WTC11 (cell line): ENCODE measurements around the gene CUL9. TPM values are rescaled to one million over a fixed set of nuclear protein-coding genes. Genes with fewer than 3 reads are reported as not detected.

Source experiments
- ATAC-seq: fragments of 200-7000 bp; cut with Tn5 transposase; 2 replicates; pipeline ENCODE4 v1.10.0; 2021; ENCODE audit warnings: mild to moderate bottlenecking, moderate library complexity
- CTCF ChIA-PET: fragments of 300-600 bp; sonication (Branson Sonifier 250); formaldehyde crosslinking; loops from one replicate; lab custom pipeline; 2021; ENCODE audit warnings: antibody characterized with exemption; lab: Charles Lee
- POLR2A ChIA-PET: fragments of 350-600 bp; sonication (Branson Sonifier 250); formaldehyde crosslinking; loops from one replicate; lab custom pipeline; 2021; ENCODE audit warnings: antibody characterized with exemption; lab: Charles Lee
- DNase-seq: peaks from one replicate; pipeline ENCODE4 v3.0.0; 2021; ENCODE audit warnings: low spot score
- H3K27ac Mint-ChIP-seq: 2 replicates; pipeline ENCODE4 v1.8.0; 2021; ENCODE audit warnings: mixed read lengths
- H3K27me3 Mint-ChIP-seq: 2 replicates; pipeline ENCODE4 v1.8.0; 2021; ENCODE audit warnings: low read depth, mild to moderate bottlenecking, moderate library complexity, mixed read lengths
- H3K36me3 Mint-ChIP-seq: 2 replicates; pipeline ENCODE4 v1.8.0; 2021; ENCODE audit warnings: mixed read lengths
- H3K4me1 Mint-ChIP-seq: 2 replicates; pipeline ENCODE4 v1.8.0; 2022; ENCODE audit warnings: mixed read lengths
- H3K4me3 Mint-ChIP-seq: 2 replicates; pipeline ENCODE4 v1.8.0; 2021; ENCODE audit warnings: mild to moderate bottlenecking, moderate library complexity, mixed read lengths
- H3K9me3 Mint-ChIP-seq: 2 replicates; pipeline ENCODE4 v1.8.0; 2021; ENCODE audit warnings: mixed read lengths
- ATF1 ChIP-seq: sonication (generic); formaldehyde crosslinking; IDR thresholded peaks from 2 replicates; pipeline ENCODE4 v1.8.1; 2023; ENCODE audit warnings: mild to moderate bottlenecking, moderate library complexity, missing genetic modification reagents
- ATF6 ChIP-seq: sonication (generic); formaldehyde crosslinking; IDR thresholded peaks from 2 replicates; pipeline ENCODE4 v1.8.1; 2023; ENCODE audit warnings: mild to moderate bottlenecking, missing genetic modification reagents
- ELF4 ChIP-seq: sonication (generic); formaldehyde crosslinking; IDR thresholded peaks from 2 replicates; pipeline ENCODE4 v1.8.1; 2022; ENCODE audit warnings: low read depth, mild to moderate bottlenecking, moderate library complexity, missing genetic modification reagents
- IRF2 ChIP-seq: sonication (generic); formaldehyde crosslinking; IDR thresholded peaks from 2 replicates; pipeline ENCODE4 v1.8.0; 2022; ENCODE audit warnings: low read depth, missing genetic modification reagents, borderline replicate concordance
- JAZF1 ChIP-seq: fragments of 250-450 bp; sonication (Bioruptor Pico); IDR thresholded peaks from 2 replicates; pipeline ENCODE4 v1.9.0; 2021; ENCODE audit warnings: moderate library complexity, mild to moderate bottlenecking, inconsistent platforms
- SP1 ChIP-seq: sonication (generic); formaldehyde crosslinking; conservative IDR thresholded peaks from 2 replicates; pipeline ENCODE4 v1.8.1; 2022; ENCODE audit warnings: missing genetic modification reagents
- STAT6 ChIP-seq: sonication (generic); formaldehyde crosslinking; conservative IDR thresholded peaks from 2 replicates; pipeline ENCODE4 v1.8.1; 2023; ENCODE audit warnings: mild to moderate bottlenecking, low read depth, missing genetic modification reagents, moderate library complexity
- ZBTB43 ChIP-seq: sonication (generic); formaldehyde crosslinking; IDR thresholded peaks from 2 replicates; pipeline ENCODE4 v1.8.1; 2023; ENCODE audit warnings: mild to moderate bottlenecking, missing genetic modification reagents
- ZMAT4 ChIP-seq: fragments of 250-450 bp; sonication (Bioruptor Pico); IDR thresholded peaks from 2 replicates; pipeline ENCODE4 v1.9.0; 2021; ENCODE audit warnings: mild to moderate bottlenecking
- ZNF219 ChIP-seq: sonication (generic); formaldehyde crosslinking; IDR thresholded peaks from 2 replicates; pipeline ENCODE4 v1.8.0; 2023; ENCODE audit warnings: missing genetic modification reagents, mild to moderate bottlenecking, borderline replicate concordance
- total RNA-seq: library from RNA; stranded (reverse); gene quantifications from 3 replicates; pipeline ENCODE4 v1.2.3, GENCODE V29; 2021
- TF ChIP-seq, protein P1 (sequence below): sonication (generic); formaldehyde crosslinking; IDR thresholded peaks from 2 replicates; pipeline ENCODE4 v1.8.0; 2022; ENCODE audit warnings: mild to moderate bottlenecking, missing genetic modification reagents
- TF ChIP-seq, protein P2 (sequence below): fragments of 250-450 bp; sonication (Bioruptor Pico); IDR thresholded peaks from 2 replicates; pipeline ENCODE4 v1.8.0; 2021; ENCODE audit warnings: mild to moderate bottlenecking
- TF ChIP-seq, protein P3 (sequence below): fragments of 250-450 bp; sonication (Bioruptor Pico); IDR thresholded peaks from 2 replicates; pipeline ENCODE4 v1.9.0; 2021; ENCODE audit warnings: moderate library complexity, mild to moderate bottlenecking, inconsistent platforms, borderline replicate concordance
- TF ChIP-seq, protein P4 (sequence below): fragments of 250-450 bp; sonication (Bioruptor Pico); IDR thresholded peaks from 2 replicates; pipeline ENCODE4 v1.9.0; 2021; ENCODE audit warnings: mild to moderate bottlenecking, borderline replicate concordance
- TF ChIP-seq, protein P5 (sequence below): sonication (generic); formaldehyde crosslinking; IDR thresholded peaks from 2 replicates; pipeline ENCODE4 v1.8.1; 2022; ENCODE audit warnings: mild to moderate bottlenecking, moderate library complexity, missing genetic modification reagents

Gene CUL9
- total RNA-seq, 1 experiment from 2014 or later = 15.2 TPM

DNA sequence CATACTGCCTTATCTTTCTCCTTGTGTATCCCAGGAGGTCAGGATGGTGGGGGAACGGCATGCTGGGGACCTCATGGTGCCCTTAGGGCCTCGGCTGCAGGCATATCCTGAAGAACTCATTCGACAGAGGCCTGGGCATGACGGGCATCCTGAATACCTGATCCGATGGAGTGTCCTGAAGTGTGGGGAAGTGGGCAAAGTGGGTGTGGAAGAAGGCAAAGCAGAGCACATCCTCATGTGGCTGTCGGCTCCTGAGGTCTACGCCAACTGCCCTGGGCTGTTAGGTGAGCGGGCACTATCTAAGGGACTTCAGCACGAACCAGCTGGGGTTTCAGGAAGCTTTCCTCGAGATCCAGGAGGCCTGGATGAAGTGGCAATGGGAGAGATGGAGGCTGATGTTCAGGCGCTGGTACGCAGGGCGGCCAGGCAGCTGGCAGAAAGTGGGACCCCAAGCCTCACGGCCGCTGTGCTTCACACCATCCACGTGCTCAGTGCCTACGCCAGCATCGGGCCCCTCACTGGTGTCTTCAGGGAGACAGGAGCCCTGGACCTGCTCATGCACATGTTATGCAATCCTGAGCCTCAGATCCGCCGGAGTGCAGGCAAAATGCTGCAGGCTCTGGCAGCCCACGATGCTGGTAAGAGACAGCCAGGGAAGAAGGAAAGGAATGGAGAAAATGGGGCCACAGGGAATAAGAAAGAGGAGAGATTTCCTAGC is 2.4 kb downstream of the CUL9 start (continued):
- TF ChIP-seq ATF1 = no peak
- TF ChIP-seq, protein P1, sequence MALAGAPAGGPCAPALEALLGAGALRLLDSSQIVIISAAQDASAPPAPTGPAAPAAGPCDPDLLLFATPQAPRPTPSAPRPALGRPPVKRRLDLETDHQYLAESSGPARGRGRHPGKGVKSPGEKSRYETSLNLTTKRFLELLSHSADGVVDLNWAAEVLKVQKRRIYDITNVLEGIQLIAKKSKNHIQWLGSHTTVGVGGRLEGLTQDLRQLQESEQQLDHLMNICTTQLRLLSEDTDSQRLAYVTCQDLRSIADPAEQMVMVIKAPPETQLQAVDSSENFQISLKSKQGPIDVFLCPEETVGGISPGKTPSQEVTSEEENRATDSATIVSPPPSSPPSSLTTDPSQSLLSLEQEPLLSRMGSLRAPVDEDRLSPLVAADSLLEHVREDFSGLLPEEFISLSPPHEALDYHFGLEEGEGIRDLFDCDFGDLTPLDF (CRISPR knock-in tag) = no peak

- no peak overlapping the region for H3K27ac Mint-ChIP-seq
- ChIA-PET CTCF (no interaction called here), POLR2A (no interaction called here)
- no peaks in the 10 kb centered on the region; the same call in 1 of the 2 replicates for H3K36me3 Mint-ChIP-seq
- H3K9me3 Mint-ChIP-seq = no peaks in the 10 kb centered on the region
- ATAC-seq = no peak
- H3K4me3 Mint-ChIP-seq = no peak overlapping the region
- TF ChIP-seq SP1 = no peak
- TF ChIP-seq, protein P2, sequence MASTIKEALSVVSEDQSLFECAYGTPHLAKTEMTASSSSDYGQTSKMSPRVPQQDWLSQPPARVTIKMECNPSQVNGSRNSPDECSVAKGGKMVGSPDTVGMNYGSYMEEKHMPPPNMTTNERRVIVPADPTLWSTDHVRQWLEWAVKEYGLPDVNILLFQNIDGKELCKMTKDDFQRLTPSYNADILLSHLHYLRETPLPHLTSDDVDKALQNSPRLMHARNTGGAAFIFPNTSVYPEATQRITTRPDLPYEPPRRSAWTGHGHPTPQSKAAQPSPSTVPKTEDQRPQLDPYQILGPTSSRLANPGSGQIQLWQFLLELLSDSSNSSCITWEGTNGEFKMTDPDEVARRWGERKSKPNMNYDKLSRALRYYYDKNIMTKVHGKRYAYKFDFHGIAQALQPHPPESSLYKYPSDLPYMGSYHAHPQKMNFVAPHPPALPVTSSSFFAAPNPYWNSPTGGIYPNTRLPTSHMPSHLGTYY (CRISPR knock-in tag) = no peak
- no peak for TF ChIP-seq IRF2 (CRISPR knock-in tag)
- no peak for TF ChIP-seq ATF6
- TF ChIP-seq JAZF1 = no peak
- TF ChIP-seq STAT6 (CRISPR knock-in tag) = no peak
- TF ChIP-seq ZMAT4 (CRISPR knock-in tag) = no peak
- TF ChIP-seq, protein P3, sequence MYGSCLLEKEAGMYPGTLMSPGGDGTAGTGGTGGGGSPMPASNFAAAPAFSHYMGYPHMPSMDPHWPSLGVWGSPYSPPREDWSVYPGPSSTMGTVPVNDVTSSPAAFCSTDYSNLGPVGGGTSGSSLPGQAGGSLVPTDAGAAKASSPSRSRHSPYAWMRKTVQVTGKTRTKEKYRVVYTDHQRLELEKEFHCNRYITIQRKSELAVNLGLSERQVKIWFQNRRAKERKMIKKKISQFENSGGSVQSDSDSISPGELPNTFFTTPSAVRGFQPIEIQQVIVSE (CRISPR knock-in tag) = no peak
- no peak for TF ChIP-seq ELF4 (CRISPR knock-in tag)
- no peak for TF ChIP-seq ZBTB43 (CRISPR knock-in tag)
- no peak for TF ChIP-seq ZNF219 (CRISPR knock-in tag)
- TF ChIP-seq, protein P4, sequence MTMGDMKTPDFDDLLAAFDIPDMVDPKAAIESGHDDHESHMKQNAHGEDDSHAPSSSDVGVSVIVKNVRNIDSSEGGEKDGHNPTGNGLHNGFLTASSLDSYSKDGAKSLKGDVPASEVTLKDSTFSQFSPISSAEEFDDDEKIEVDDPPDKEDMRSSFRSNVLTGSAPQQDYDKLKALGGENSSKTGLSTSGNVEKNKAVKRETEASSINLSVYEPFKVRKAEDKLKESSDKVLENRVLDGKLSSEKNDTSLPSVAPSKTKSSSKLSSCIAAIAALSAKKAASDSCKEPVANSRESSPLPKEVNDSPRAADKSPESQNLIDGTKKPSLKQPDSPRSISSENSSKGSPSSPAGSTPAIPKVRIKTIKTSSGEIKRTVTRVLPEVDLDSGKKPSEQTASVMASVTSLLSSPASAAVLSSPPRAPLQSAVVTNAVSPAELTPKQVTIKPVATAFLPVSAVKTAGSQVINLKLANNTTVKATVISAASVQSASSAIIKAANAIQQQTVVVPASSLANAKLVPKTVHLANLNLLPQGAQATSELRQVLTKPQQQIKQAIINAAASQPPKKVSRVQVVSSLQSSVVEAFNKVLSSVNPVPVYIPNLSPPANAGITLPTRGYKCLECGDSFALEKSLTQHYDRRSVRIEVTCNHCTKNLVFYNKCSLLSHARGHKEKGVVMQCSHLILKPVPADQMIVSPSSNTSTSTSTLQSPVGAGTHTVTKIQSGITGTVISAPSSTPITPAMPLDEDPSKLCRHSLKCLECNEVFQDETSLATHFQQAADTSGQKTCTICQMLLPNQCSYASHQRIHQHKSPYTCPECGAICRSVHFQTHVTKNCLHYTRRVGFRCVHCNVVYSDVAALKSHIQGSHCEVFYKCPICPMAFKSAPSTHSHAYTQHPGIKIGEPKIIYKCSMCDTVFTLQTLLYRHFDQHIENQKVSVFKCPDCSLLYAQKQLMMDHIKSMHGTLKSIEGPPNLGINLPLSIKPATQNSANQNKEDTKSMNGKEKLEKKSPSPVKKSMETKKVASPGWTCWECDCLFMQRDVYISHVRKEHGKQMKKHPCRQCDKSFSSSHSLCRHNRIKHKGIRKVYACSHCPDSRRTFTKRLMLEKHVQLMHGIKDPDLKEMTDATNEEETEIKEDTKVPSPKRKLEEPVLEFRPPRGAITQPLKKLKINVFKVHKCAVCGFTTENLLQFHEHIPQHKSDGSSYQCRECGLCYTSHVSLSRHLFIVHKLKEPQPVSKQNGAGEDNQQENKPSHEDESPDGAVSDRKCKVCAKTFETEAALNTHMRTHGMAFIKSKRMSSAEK (CRISPR knock-in tag) = no peak
- TF ChIP-seq, protein P5, sequence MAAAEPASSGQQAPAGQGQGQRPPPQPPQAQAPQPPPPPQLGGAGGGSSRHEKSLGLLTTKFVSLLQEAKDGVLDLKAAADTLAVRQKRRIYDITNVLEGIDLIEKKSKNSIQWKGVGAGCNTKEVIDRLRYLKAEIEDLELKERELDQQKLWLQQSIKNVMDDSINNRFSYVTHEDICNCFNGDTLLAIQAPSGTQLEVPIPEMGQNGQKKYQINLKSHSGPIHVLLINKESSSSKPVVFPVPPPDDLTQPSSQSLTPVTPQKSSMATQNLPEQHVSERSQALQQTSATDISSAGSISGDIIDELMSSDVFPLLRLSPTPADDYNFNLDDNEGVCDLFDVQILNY = no peak
- TF ChIP-seq, all 79 proteins: peak for 0
- H3K4me1 Mint-ChIP-seq = peaks cover 20% of the 10 kb centered on the region
- H3K27me3 Mint-ChIP-seq = no peaks in the 10 kb centered on the region; the same call in 1 of the 2 replicates
- no peak for DNase-seq
These were observed 3.5 kb downstream of the CUL9 start for GRCh38 chr6:43185391-43185985.
